BJ (cell line): Measurements from ENCODE around the gene HS1BP3. TPM values are rescaled to one million over a fixed set of nuclear protein-coding genes. Genes with fewer than 3 reads are reported as not detected.
A peak's percentile ranks its signal among the peaks of the same experiment; 100 is the strongest.

Experiments used
- CTCF ChIA-PET: fragments of 350-600 bp; formaldehyde crosslinking; extraction: SDS; loops from one replicate; lab custom pipeline; 2021; ENCODE audit warnings: antibody characterized with exemption, inconsistent platforms; lab: Yijun Ruan, JAX
- POLR2A ChIA-PET: fragments of 300-600 bp; sonication (Branson Sonifier 250); formaldehyde crosslinking; extraction: SDS; loops from one replicate; lab custom pipeline; 2021; ENCODE audit warnings: antibody characterized with exemption; lab: Charles Lee
- DNase-seq: peaks from one replicate; pipeline ENCODE4 v3.0.0-alpha.2; 2011; ENCODE audit warnings: low read depth
- H3K27me3 ChIP-seq: 2 replicates; pipeline ENCODE4 v1.6.0; 2011; ENCODE audit warnings: low read length; ENCODE audit not compliant: control insufficient read depth, insufficient read depth
- H3K36me3 ChIP-seq: 2 replicates; pipeline ENCODE4 v1.5.1; 2011; ENCODE audit warnings: low read length; ENCODE audit not compliant: control insufficient read depth, insufficient read depth
- H3K4me3 ChIP-seq: 2 replicates; pipeline ENCODE4 v1.5.1; 2011; ENCODE audit warnings: low read depth, mild to moderate bottlenecking, control low read depth, low read length
- polyA plus RNA-seq: library from polyadenylated mRNA; depleted of rRNA; stranded (reverse); fragments of >200 nt; gene quantifications from 2 replicates; pipeline ENCODE4 v1.2.3, GENCODE V29; 2011
- TF ChIP-seq, protein P1 (sequence below): IDR thresholded peaks from 2 replicates; pipeline ENCODE4 v1.5.1; 2011; ENCODE audit warnings: low read depth, mild to moderate bottlenecking, control low read depth, inconsistent platforms, low read length, moderate library complexity; ENCODE audit not compliant: insufficient read depth

HS1BP3 gene
- polyA plus RNA-seq, 1 experiment: 13.6 TPM

DNA sequence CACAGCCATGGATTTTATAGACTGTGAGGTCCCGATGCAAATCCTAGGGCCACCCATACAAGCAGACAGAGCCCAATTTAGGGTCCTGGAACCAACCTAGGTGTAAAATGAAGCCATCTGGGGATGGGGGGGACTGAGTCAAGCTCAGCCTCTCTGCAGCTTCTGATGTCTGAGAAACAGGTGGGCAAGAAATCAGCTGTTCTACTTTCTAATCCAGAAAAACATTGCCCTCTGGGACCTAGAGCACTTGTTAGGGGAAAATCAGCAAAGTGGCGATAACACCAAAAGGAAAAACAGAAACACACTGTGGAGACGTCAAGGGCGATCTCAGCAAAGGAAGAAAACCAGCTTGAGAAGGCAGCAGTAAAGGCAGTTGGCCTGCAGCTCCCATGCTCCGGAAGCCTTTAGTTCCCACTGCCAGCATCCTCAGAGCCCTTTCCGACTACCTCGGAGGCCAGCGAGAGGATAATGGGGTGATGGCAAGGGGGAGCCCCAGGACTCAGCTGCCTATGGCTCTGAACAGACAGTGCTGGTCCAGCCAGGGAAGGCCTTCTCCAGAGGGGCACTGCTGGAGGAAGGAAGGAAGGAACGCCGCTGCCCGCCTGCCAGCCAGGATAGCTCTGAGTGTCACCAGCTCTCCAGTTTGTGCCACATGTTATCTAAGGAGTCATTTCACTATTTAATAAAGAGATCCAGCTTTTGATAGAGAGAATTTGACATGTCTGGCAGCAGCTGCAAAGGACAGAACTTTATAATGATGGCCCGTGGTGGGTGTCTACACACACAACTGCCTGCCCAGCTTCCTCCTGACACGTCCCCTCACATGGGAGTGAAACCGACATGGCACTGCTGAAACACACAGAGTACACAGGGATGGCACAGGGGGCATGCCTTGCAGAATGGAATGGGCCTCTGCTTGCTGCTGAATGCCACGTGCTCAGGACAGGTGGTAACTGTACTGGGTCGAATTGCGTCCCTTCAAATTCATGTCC is 37.7 kb downstream of the HS1BP3 start:
- Histone ChIP-seq H3K36me3 (no peaks in the 10 kb centered on the region), H3K27me3 (no peaks in the 10 kb centered on the region), H3K4me3 (no peak overlapping the region)
- TF ChIP-seq, protein P1, sequence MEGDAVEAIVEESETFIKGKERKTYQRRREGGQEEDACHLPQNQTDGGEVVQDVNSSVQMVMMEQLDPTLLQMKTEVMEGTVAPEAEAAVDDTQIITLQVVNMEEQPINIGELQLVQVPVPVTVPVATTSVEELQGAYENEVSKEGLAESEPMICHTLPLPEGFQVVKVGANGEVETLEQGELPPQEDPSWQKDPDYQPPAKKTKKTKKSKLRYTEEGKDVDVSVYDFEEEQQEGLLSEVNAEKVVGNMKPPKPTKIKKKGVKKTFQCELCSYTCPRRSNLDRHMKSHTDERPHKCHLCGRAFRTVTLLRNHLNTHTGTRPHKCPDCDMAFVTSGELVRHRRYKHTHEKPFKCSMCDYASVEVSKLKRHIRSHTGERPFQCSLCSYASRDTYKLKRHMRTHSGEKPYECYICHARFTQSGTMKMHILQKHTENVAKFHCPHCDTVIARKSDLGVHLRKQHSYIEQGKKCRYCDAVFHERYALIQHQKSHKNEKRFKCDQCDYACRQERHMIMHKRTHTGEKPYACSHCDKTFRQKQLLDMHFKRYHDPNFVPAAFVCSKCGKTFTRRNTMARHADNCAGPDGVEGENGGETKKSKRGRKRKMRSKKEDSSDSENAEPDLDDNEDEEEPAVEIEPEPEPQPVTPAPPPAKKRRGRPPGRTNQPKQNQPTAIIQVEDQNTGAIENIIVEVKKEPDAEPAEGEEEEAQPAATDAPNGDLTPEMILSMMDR: no peak
- ChIA-PET POLR2A (no interaction called here), CTCF (interaction anchor here (1.1 to 2.2 kb wide), 5 partner anchors 8 to 169 kb away, joined by 3 to 13 read pairs (median 4); no protein-coding TSS in a partner anchor)
- no peak for DNase-seq

DNA sequence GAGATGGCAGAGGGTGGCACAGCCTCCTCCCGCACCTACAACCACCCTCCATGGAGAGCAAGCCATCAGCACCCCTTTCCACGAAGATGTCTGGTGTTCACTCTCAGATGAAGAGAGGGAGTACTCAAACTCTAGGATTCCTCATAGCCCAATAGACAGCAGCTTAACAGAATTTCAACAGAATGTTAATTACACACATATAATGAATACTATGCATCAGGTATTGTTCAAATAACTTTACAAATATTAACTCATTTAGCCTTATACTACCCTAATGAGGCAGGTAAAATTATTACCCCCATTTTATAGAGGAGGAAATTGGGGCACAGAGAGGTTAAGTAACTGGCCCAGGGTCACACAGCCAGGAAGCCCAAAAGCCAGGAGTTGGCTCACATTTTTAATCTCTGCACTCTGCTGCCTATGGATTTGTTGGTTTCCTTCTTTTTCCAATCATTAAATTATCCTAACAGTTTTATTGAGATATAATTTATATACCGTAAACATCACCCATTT is 39.0 kb downstream of the HS1BP3 start:
- POLR2A ChIA-PET: no interaction called here
- CTCF ChIA-PET: interaction anchor here (0.6 to 2.1 kb wide), 3 partner anchors 10 to 40 kb away, joined by 3 to 6 read pairs (median 3); partner anchors contain the start of gene HS1BP3
- no peak for DNase-seq
- no peak overlapping the region for H3K4me3 ChIP-seq
- no peaks in the 10 kb centered on the region for H3K36me3 ChIP-seq
- TF ChIP-seq, protein P1: no peak
- H3K27me3 ChIP-seq: no peaks in the 10 kb centered on the region

DNA sequence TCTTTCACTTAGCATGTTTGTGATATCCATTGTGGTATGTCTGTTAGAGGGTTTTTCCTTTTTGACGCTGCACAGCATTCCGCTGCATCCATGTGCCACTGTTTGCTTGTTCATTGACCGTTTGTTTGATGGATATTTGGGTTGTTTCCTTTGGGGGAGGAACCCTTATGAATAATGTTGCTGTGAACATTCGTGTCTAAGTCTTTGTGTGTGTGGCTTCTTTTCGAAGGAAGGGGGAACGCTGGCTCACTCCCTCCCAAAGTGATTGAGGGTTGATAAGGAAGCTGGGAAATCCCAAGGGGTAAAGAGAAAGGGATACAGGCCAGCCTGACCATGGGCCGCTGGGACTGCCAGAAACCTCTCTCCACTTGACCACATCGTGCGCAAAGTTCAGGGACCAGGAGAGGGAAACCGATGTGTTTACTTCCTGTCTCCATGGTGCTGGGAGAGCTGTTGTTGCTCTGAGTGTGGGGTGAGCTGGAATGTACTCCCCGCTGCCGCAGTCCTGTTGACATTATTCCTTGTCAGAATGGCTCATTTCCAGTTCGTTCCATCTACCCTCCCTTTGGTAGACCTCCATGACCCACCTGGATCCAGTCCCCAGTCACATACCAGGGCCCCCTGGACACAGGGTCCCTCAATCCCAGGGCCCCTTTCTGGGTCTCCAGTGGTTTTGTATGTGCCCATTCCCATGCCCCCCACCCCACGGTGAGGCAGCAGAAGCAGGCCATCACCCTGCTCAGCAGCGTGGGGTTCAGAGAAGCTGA is 39.6 kb downstream of the HS1BP3 start:
- H3K4me3 ChIP-seq: no peak overlapping the region
- ChIA-PET POLR2A (no interaction called here), CTCF (interaction anchor here (0.6 to 2.1 kb wide), 3 partner anchors 9 to 41 kb away, joined by 3 to 6 read pairs (median 3); partner anchors contain the start of gene HS1BP3)
- no peaks in the 10 kb centered on the region for H3K36me3 ChIP-seq
- H3K27me3 ChIP-seq: no peaks in the 10 kb centered on the region
- TF ChIP-seq, protein P1: no peak
- peak; percentile 53 for DNase-seq

DNA sequence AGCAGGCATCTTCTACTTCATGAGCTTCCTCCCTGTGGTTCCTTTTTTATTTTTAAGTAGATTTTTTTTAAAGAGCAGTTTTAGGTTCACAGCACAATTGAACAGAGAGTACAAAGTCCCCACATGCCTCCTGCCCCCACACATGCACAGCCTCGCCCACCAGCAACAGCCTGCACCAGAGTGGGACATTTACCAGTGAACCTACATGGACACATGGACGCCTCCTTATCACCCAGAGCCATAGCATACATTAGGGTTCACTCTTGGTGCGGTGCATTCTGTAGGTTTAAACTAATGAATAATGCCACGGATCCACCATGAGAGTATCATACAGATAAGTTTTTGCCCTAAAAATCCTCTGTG is 40.9 kb downstream of the HS1BP3 start:
- Histone ChIP-seq H3K27me3 (no peaks in the 10 kb centered on the region), H3K36me3 (no peaks in the 10 kb centered on the region), H3K4me3 (no peak overlapping the region)
- no peak for DNase-seq
- TF ChIP-seq, protein P1: no peak
- ChIA-PET CTCF (interaction anchor here (1.4 to 1.9 kb wide), 4 partner anchors 9 to 31 kb away, joined by 3 to 6 read pairs (median 4); no protein-coding TSS in a partner anchor), POLR2A (no interaction called here)
